ENCODE measurements around the gene MRPS12.

MRPS12 gene

GRCh38 chr19:38945562-38946228 is 15.0 kb downstream of the MRPS12 start:
- Histone ChIP-seq H3K4me1 (ENCODE audit: control extremely low read depth in 1 of 4, control insufficient read depth in 4 of 4, insufficient read depth in 4 of 4, low read length in 3 of 4) (peaks cover 0 to 10% (median 5%) of the 10 kb centered on the region in 4 experiments), H3K36me3 (ENCODE audit: control insufficient read depth in 4 of 4, insufficient read depth in 4 of 4, low read length in 3 of 4) (no peaks in the 10 kb centered on the region), H3K9me3 (ENCODE audit: control extremely low read depth in 1 of 5, control insufficient read depth in 4 of 5, insufficient read depth in 2 of 5, low read depth in 1 of 5, low read length in 4 of 5) (no peaks in the 10 kb centered on the region), H3K27ac (ENCODE audit: insufficient read depth in 1 of 2, low read depth in 1 of 2, low read length in 2 of 2, poor library complexity in 1 of 2, severe bottlenecking in 2 of 2) (no peak overlapping the region), H3K4me3 (ENCODE audit: control insufficient read depth in 1 of 7, extremely low read depth in 1 of 7, insufficient read depth in 4 of 7, low read depth in 2 of 7, low read length in 6 of 7) (no peak overlapping the region), H3K27me3 (replicated peaks in 2 of 5; ENCODE audit: control insufficient read depth in 4 of 5, insufficient read depth in 5 of 5, low read length in 4 of 5) (peaks cover 0 to 15% (median 5%) of the 10 kb centered on the region in 5 experiments)
- 100% methylated on average over 1 of the region's 3 CpGs for WGBS (ENCODE audit: insufficient coverage)
- CTCF ChIA-PET: no interaction called here
- DNase-seq: no peak
- POLR2A ChIA-PET: no interaction called here

- Histone ChIP-seq H3K27me3 (replicated peaks in 2 of 5; ENCODE audit: control insufficient read depth in 4 of 5, insufficient read depth in 5 of 5, low read length in 4 of 5) (peaks cover 0 to 17% (median 5%) of the 10 kb centered on the region in 5 experiments), H3K4me3 (ENCODE audit: control insufficient read depth in 1 of 7, extremely low read depth in 1 of 7, insufficient read depth in 4 of 7, low read depth in 2 of 7, low read length in 6 of 7) (no peak overlapping the region), H3K4me1 (ENCODE audit: control extremely low read depth in 1 of 4, control insufficient read depth in 4 of 4, insufficient read depth in 4 of 4, low read length in 3 of 4) (peaks cover 0 to 10% (median 5%) of the 10 kb centered on the region in 4 experiments), H3K36me3 (ENCODE audit: control insufficient read depth in 4 of 4, insufficient read depth in 4 of 4, low read length in 3 of 4) (no peaks in the 10 kb centered on the region), H3K27ac (ENCODE audit: insufficient read depth in 1 of 2, low read depth in 1 of 2, low read length in 2 of 2, poor library complexity in 1 of 2, severe bottlenecking in 2 of 2) (no peak overlapping the region), H3K9me3 (ENCODE audit: control extremely low read depth in 1 of 5, control insufficient read depth in 4 of 5, insufficient read depth in 2 of 5, low read depth in 1 of 5, low read length in 4 of 5) (no peaks in the 10 kb centered on the region)
- ChIA-PET POLR2A (no interaction called here), CTCF (interaction anchor here (0.7 to 1.5 kb wide), 2 partner anchors 13 to 16 kb away, joined by 3 to 4 read pairs; partner anchors contain the start of genes MRPS12 and SARS2)
- WGBS (ENCODE audit: insufficient coverage): 87% methylated on average over 7 of the region's 11 CpGs
- peak in 2 of 3 donors; percentile 25 to 32 for DNase-seq
These were observed 15.7 kb downstream of the MRPS12 start for GRCh38 chr19:38946229-38947010.

- Histone ChIP-seq H3K36me3 (ENCODE audit: control insufficient read depth in 4 of 4, insufficient read depth in 4 of 4, low read length in 3 of 4) (no peaks in the 10 kb centered on the region), H3K27ac (ENCODE audit: insufficient read depth in 1 of 2, low read depth in 1 of 2, low read length in 2 of 2, poor library complexity in 1 of 2, severe bottlenecking in 2 of 2) (no peak overlapping the region), H3K4me3 (ENCODE audit: control insufficient read depth in 1 of 7, extremely low read depth in 1 of 7, insufficient read depth in 4 of 7, low read depth in 2 of 7, low read length in 6 of 7) (peak overlapping the region in 3 of 7 experiments; percentile 52 to 65 (median 64)), H3K4me1 (ENCODE audit: control extremely low read depth in 1 of 4, control insufficient read depth in 4 of 4, insufficient read depth in 4 of 4, low read length in 3 of 4) (peaks cover 0 to 10% (median 5%) of the 10 kb centered on the region in 4 experiments), H3K9me3 (ENCODE audit: control extremely low read depth in 1 of 5, control insufficient read depth in 4 of 5, insufficient read depth in 2 of 5, low read depth in 1 of 5, low read length in 4 of 5) (no peaks in the 10 kb centered on the region), H3K27me3 (replicated peaks in 2 of 5; ENCODE audit: control insufficient read depth in 4 of 5, insufficient read depth in 5 of 5, low read length in 4 of 5) (peaks cover 0 to 17% (median 5%) of the 10 kb centered on the region in 5 experiments)
- 4% methylated on average over 54 of the region's 72 CpGs for WGBS (ENCODE audit: insufficient coverage)
- DNase-seq: peak; percentile 88 to 90 (median 89)
- ChIA-PET POLR2A (no interaction called here), CTCF (interaction anchor here (3.3 kb wide), 1 partner anchor 10 kb away, joined by 12 read pairs; no protein-coding TSS in a partner anchor)
These were observed 19.0 kb downstream of the MRPS12 start for GRCh38 chr19:38949580-38950367.

GRCh38 chr19:38951187-38951586 is 20.4 kb downstream of the MRPS12 start:
- no peak for DNase-seq
- 20% methylated on average over 1 of the region's 3 CpGs for WGBS (ENCODE audit: insufficient coverage)
- Histone ChIP-seq H3K27ac (ENCODE audit: insufficient read depth in 1 of 2, low read depth in 1 of 2, low read length in 2 of 2, poor library complexity in 1 of 2, severe bottlenecking in 2 of 2) (no peak overlapping the region), H3K9me3 (ENCODE audit: control extremely low read depth in 1 of 5, control insufficient read depth in 4 of 5, insufficient read depth in 2 of 5, low read depth in 1 of 5, low read length in 4 of 5) (no peaks in the 10 kb centered on the region), H3K36me3 (ENCODE audit: control insufficient read depth in 4 of 4, insufficient read depth in 4 of 4, low read length in 3 of 4) (no peaks in the 10 kb centered on the region), H3K4me3 (ENCODE audit: control insufficient read depth in 1 of 7, extremely low read depth in 1 of 7, insufficient read depth in 4 of 7, low read depth in 2 of 7, low read length in 6 of 7) (no peak overlapping the region), H3K27me3 (replicated peaks in 2 of 5; ENCODE audit: control insufficient read depth in 4 of 5, insufficient read depth in 5 of 5, low read length in 4 of 5) (peaks cover 0 to 17% (median 5%) of the 10 kb centered on the region in 5 experiments), H3K4me1 (ENCODE audit: control extremely low read depth in 1 of 4, control insufficient read depth in 4 of 4, insufficient read depth in 4 of 4, low read length in 3 of 4) (peaks cover 0 to 10% (median 5%) of the 10 kb centered on the region in 4 experiments)
- CTCF ChIA-PET: interaction anchor here (3.3 kb wide), 1 partner anchor 11 kb away, joined by 12 read pairs; no protein-coding TSS in a partner anchor
- POLR2A ChIA-PET: no interaction called here

- 68% methylated on average over 12 of the region's 13 CpGs for WGBS (ENCODE audit: insufficient coverage)
- POLR2A ChIA-PET: no interaction called here
- peak; percentile 59 to 79 (median 74) for DNase-seq
- no peak overlapping the region for H3K27ac ChIP-seq (ENCODE audit: insufficient read depth in 1 of 2, low read depth in 1 of 2, low read length in 2 of 2, poor library complexity in 1 of 2, severe bottlenecking in 2 of 2)
- no peaks in the 10 kb centered on the region for H3K9me3 ChIP-seq (ENCODE audit: control extremely low read depth in 1 of 5, control insufficient read depth in 4 of 5, insufficient read depth in 2 of 5, low read depth in 1 of 5, low read length in 4 of 5)
- H3K4me3 ChIP-seq (ENCODE audit: control insufficient read depth in 1 of 7, extremely low read depth in 1 of 7, insufficient read depth in 4 of 7, low read depth in 2 of 7, low read length in 6 of 7): no peak overlapping the region
- no peaks in the 10 kb centered on the region for H3K36me3 ChIP-seq (ENCODE audit: control insufficient read depth in 4 of 4, insufficient read depth in 4 of 4, low read length in 3 of 4)
- CTCF ChIA-PET: interaction anchor here (0.6 to 3.3 kb wide), 7 partner anchors 9 to 437 kb away, joined by 3 to 12 read pairs (median 3); no protein-coding TSS in a partner anchor
- H3K4me1 ChIP-seq (ENCODE audit: control extremely low read depth in 1 of 4, control insufficient read depth in 4 of 4, insufficient read depth in 4 of 4, low read length in 3 of 4): peaks cover 0 to 10% (median 5%) of the 10 kb centered on the region in 4 experiments
- peaks cover 0 to 17% (median 5%) of the 10 kb centered on the region in 5 experiments for H3K27me3 ChIP-seq (replicated peaks in 2 of 5; ENCODE audit: control insufficient read depth in 4 of 5, insufficient read depth in 5 of 5, low read length in 4 of 5)
These were observed 21.8 kb downstream of the MRPS12 start for GRCh38 chr19:38952395-38953165.

- Histone ChIP-seq H3K36me3 (ENCODE audit: control insufficient read depth in 4 of 4, insufficient read depth in 4 of 4, low read length in 3 of 4) (no peaks in the 10 kb centered on the region), H3K4me3 (ENCODE audit: control insufficient read depth in 1 of 7, extremely low read depth in 1 of 7, insufficient read depth in 4 of 7, low read depth in 2 of 7, low read length in 6 of 7) (no peak overlapping the region), H3K27ac (ENCODE audit: insufficient read depth in 1 of 2, low read depth in 1 of 2, low read length in 2 of 2, poor library complexity in 1 of 2, severe bottlenecking in 2 of 2) (no peak overlapping the region), H3K4me1 (ENCODE audit: control extremely low read depth in 1 of 4, control insufficient read depth in 4 of 4, insufficient read depth in 4 of 4, low read length in 3 of 4) (peaks cover 0 to 10% (median 5%) of the 10 kb centered on the region in 4 experiments), H3K9me3 (ENCODE audit: control extremely low read depth in 1 of 5, control insufficient read depth in 4 of 5, insufficient read depth in 2 of 5, low read depth in 1 of 5, low read length in 4 of 5) (no peaks in the 10 kb centered on the region), H3K27me3 (replicated peaks in 2 of 5; ENCODE audit: control insufficient read depth in 4 of 5, insufficient read depth in 5 of 5, low read length in 4 of 5) (peaks cover 0 to 15% (median 4%) of the 10 kb centered on the region in 5 experiments)
- ChIA-PET POLR2A (no interaction called here), CTCF (interaction anchor here (1.1 to 2.0 kb wide), 3 partner anchors 53 to 438 kb away, joined by 3 to 5 read pairs (median 3); no protein-coding TSS in a partner anchor)
- no peak for DNase-seq
- WGBS (ENCODE audit: insufficient coverage): 90% methylated on average over 4 of the region's 4 CpGs
These were observed 22.9 kb downstream of the MRPS12 start for GRCh38 chr19:38953677-38954076.
